ENCODE data around the gene CCNG1. TPM values are rescaled to one million over a fixed set of nuclear protein-coding genes. Genes with fewer than 3 reads are reported as not detected.

Gene CCNG1
- total RNA-seq, 6 donors from 2014 or later, result 52.5 to 118 (median 73.8) TPM

DNA sequence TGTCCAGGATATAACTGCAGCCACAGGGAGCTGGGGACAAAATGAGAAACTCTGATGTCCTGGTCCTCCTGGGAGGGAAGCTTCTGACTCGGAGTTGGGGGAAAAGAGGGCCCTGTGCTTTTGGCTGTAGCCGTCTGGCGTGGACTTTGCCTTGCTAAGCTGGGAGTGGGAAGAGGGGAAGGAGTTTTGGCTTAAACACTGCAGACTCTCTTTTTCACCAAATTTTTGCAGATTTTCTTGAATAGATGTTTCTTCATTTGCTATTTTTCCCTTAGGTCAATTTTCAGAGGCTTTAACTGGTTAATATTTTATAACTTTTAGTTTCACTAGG is 52.3 kb downstream of the CCNG1 start:
- Histone ChIP-seq H3K36me3 (no peaks in the 10 kb centered on the region), H3K27me3 (no peaks in the 10 kb centered on the region), H3K27ac (no peak overlapping the region), H3K9me3 (no peaks in the 10 kb centered on the region), H3K4me1 (no peaks in the 10 kb centered on the region), H3K4me3 (no peak overlapping the region)
- DNase-seq (no peak), ATAC-seq (ENCODE audit: low FRiP score in 2 of 2) (no peak)
- 94% methylated on average over 3 of the region's 3 CpGs for WGBS, 2 donors
- TF ChIP-seq, protein P1, sequence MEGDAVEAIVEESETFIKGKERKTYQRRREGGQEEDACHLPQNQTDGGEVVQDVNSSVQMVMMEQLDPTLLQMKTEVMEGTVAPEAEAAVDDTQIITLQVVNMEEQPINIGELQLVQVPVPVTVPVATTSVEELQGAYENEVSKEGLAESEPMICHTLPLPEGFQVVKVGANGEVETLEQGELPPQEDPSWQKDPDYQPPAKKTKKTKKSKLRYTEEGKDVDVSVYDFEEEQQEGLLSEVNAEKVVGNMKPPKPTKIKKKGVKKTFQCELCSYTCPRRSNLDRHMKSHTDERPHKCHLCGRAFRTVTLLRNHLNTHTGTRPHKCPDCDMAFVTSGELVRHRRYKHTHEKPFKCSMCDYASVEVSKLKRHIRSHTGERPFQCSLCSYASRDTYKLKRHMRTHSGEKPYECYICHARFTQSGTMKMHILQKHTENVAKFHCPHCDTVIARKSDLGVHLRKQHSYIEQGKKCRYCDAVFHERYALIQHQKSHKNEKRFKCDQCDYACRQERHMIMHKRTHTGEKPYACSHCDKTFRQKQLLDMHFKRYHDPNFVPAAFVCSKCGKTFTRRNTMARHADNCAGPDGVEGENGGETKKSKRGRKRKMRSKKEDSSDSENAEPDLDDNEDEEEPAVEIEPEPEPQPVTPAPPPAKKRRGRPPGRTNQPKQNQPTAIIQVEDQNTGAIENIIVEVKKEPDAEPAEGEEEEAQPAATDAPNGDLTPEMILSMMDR (IDR thresholded peaks at IDR 0.05), result no peak
- TF ChIP-seq POLR2AphosphoS5 (IDR thresholded peaks at IDR 0.05) (no peak), EP300 (IDR thresholded peaks at IDR 0.05) (no peak), POLR2A (IDR thresholded peaks at IDR 0.05) (no peak)

Small RNAs within 50 kb of the gene (small RNA-seq; reads per million reads assigned to genes)
- gene AC008723.1, result 0 reads per million in 4 donors

Other genes with a start within 250 kb of the CCNG1 start
- gene NUDCD2, start 22.5 kb downstream of the CCNG1 start, total RNA-seq, result 10 to 100 TPM in 2 of 6 donors, 1 to 10 TPM in 4; 3.1 to 25.6 (median 7.9) TPM
- gene HMMR, start 23.0 kb downstream of the CCNG1 start, total RNA-seq, result 1 to 10 TPM in 5 of 6 donors, under 1 TPM in 1; 0.74 to 4.2 (median 1.9) TPM
- 10 to 100 TPM; 23.3 to 85.3 (median 50.4) TPM for gene MAT2B, start 68.0 kb downstream of the CCNG1 start, total RNA-seq

Measured in upper lobe of left lung (tissue), 6 donors.